Astrocyte of the cerebellum (primary cell): ENCODE data around the gene CHID1.

Experiments
- DNase-seq: peaks from one replicate; pipeline ENCODE4 v3.0.0-alpha.2; 2011; ENCODE audit warnings: low read depth
- H3K4me3 ChIP-seq: 2 replicates; pipeline ENCODE4 v1.5.1; 2011; ENCODE audit warnings: mild to moderate bottlenecking, low read depth, low read length, moderate library complexity
- CTCF ChIP-seq: IDR thresholded peaks from 2 replicates; pipeline ENCODE4 v1.5.1; 2012; ENCODE audit warnings: low read length, low read depth, moderate library complexity, mild to moderate bottlenecking; ENCODE audit errors: missing control alignments
- in situ Hi-C: cut with HindIII; loops from 2 replicates; pipeline ENCODE4 v1.10.0; 2017; ENCODE audit warnings: low sequenced_read_pairs

CHID1 gene

GRCh38 chr11:828506-829175, 82.0 kb downstream of the CHID1 start:
- H3K4me3 ChIP-seq: no peak overlapping the region
- no peak for TF ChIP-seq CTCF
- DNase-seq: no peak
- in situ Hi-C loops: no loop called here

DNA sequence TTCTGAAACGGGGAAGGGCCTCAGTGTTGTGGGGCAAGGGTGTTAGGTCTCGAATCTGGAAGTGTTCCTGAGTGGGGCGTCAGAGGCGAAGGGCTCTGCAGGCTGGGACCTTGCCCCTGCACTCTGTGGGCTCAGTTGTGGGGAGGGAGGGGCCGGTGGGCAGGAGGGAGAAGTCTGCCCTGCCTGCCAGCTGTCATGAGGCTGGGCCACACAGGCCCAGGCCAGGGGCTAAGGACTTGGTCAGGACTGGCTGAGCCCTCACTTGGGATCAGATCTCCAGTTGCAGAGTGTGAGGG, 82.8 kb downstream of the CHID1 start, which contains the start of gene CRACR2B:
TSS of gene CRACR2B (plus strand) at position 23 of the 296 bp plus-strand sequence. CDS start 689 bp downstream, outside the sequence.
- TF ChIP-seq CTCF: no peak
- peak within 1 kb of the TSS; percentile 21 for H3K4me3 ChIP-seq
- DNase-seq: no peak
- in situ Hi-C loops: no loop called here

GRCh38 chr11:827146-827896, 83.3 kb downstream of the CHID1 start:
- H3K4me3 ChIP-seq: peak overlapping the region; percentile 21
- in situ Hi-C loops: no loop called here

DNA sequence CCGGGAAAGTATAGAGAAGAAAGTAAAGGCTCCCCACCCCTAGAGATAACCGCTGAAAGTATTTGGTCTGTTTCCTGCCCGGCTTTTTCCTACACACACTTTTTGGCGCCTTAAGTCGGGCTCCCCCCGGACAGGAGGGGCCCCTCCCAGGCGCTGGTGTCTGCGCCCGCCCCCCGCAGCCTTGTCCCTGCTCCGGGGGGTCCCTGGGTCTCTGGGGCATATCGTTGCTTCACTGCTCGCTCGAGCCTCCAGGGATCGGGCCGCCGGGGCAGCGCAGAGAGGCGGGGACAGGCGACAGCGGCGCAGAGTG, 83.8 kb downstream of the CHID1 start:
- no peak for DNase-seq
- peak overlapping the region; percentile 21 for H3K4me3 ChIP-seq
- no peak for TF ChIP-seq CTCF
- in situ Hi-C loops: no loop called here

More at GRCh38 chr11:827146-827896, 83.3 kb downstream of the CHID1 start:
- no peak for DNase-seq
- no peak for TF ChIP-seq CTCF

DNA sequence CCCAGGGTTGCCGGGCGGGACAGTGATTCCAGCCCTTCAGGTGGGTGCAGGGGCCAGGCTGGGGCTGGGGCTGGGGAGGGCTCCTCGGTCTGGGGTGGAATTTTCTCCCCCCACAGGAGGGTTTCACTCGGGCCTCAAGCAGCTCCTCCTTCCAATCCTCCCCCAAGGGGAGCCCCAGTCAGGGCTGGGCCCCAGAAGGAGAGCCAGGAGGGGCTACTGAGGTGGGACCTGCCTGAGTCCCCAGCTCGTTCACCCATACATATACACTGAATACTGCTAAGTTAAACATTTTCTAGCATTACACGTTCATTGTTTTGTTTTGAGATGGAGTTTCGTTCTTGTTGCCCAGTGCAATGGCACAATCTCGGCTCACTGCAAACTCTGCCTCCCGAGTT, 84.4 kb downstream of the CHID1 start:
- in situ Hi-C loops: no loop called here
- no peak for DNase-seq
- H3K4me3 ChIP-seq: no peak overlapping the region
- no peak for TF ChIP-seq CTCF

- no peak overlapping the region for H3K4me3 ChIP-seq
- no peak for TF ChIP-seq CTCF
- DNase-seq: no peak
- in situ Hi-C loops: no loop called here
These were observed 85.0 kb downstream of the CHID1 start for GRCh38 chr11:825366-826226.
